Mesenchymal stem cell (in vitro differentiated cells and primary cell): ENCODE results near the gene MPRIP.
A peak's percentile ranks its signal among the peaks of the same experiment; 100 is the strongest.

Source experiments
- DNase-seq: peaks from one replicate; pipeline ENCODE4 v3.0.0-alpha.2; 2013
- H2AFZ ChIP-seq: one replicate; pipeline ENCODE4 v1.6.1; 2013; ENCODE audit warnings: low read depth, mild to moderate bottlenecking, control low read depth, inconsistent platforms, low read length, moderate library complexity
- H2AK5ac ChIP-seq: 2 replicates; pipeline ENCODE4 v1.6.1; 2013; ENCODE audit warnings: low read length, moderate library complexity, mild to moderate bottlenecking, inconsistent platforms; ENCODE audit not compliant: severe bottlenecking
- H2BK120ac ChIP-seq: one replicate; pipeline ENCODE4 v1.6.1; 2013; ENCODE audit warnings: low read depth, mild to moderate bottlenecking, inconsistent platforms, low read length, moderate library complexity
- H2BK12ac ChIP-seq, 2 experiments: one replicate each; pipeline ENCODE4 v1.6.1; 2013; ENCODE audit warnings: inconsistent platforms in 2 of 2, low read length in 2 of 2, mild to moderate bottlenecking in 2 of 2, moderate library complexity in 2 of 2, control low read depth in 1 of 2
- H2BK15ac ChIP-seq: one replicate; pipeline ENCODE4 v1.6.1; 2013; ENCODE audit warnings: mild to moderate bottlenecking, low read depth, inconsistent platforms; ENCODE audit not compliant: poor library complexity, severe bottlenecking
- H2BK5ac ChIP-seq: 2 replicates; pipeline ENCODE4 v1.6.1; 2013; ENCODE audit warnings: low read depth, mild to moderate bottlenecking, low read length, control low read depth, inconsistent platforms; ENCODE audit not compliant: poor library complexity, severe bottlenecking
- H3K14ac ChIP-seq, 2 experiments: one replicate each; pipeline ENCODE4 v1.6.1; 2013; ENCODE audit warnings: inconsistent platforms in 2 of 2, low read length in 2 of 2, control low read depth in 1 of 2, mild to moderate bottlenecking in 1 of 2, moderate library complexity in 1 of 2
- H3K18ac ChIP-seq, 2 experiments: one replicate each; pipeline ENCODE4 v1.6.1; 2013; ENCODE audit warnings: inconsistent platforms in 2 of 2, low read length in 2 of 2, control low read depth in 1 of 2, low read depth in 1 of 2, mild to moderate bottlenecking in 1 of 2
- H3K23ac ChIP-seq, 2 experiments: one replicate each; pipeline ENCODE4 v1.6.1; 2013; ENCODE audit warnings: inconsistent platforms in 2 of 2, low read length in 2 of 2, mild to moderate bottlenecking in 2 of 2, moderate library complexity in 2 of 2, control low read depth in 1 of 2
- H3K27ac ChIP-seq: 2 replicates; pipeline ENCODE4 v1.5.1; 2013; ENCODE audit warnings: mild to moderate bottlenecking, moderate library complexity, low read length, control low read depth, inconsistent platforms; ENCODE audit not compliant: poor library complexity, severe bottlenecking
- H3K27me3 ChIP-seq, 2 experiments: 2 replicates each; pipeline versions ENCODE4 v1.6.1 to v1.7.0; 2013; ENCODE audit warnings: low read length in 2 of 2, mild to moderate bottlenecking in 2 of 2, moderate library complexity in 2 of 2, control low read depth in 1 of 2, inconsistent platforms in 1 of 2; ENCODE audit not compliant: control insufficient read depth in 1 of 2, insufficient read depth in 1 of 2
- H3K36me3 ChIP-seq, 2 experiments: 2 replicates each; pipeline versions ENCODE4 v1.6.1 to v1.7.0; 2013; ENCODE audit warnings: low read length in 2 of 2, control low read depth in 1 of 2, inconsistent platforms in 1 of 2, low read depth in 1 of 2, mild to moderate bottlenecking in 1 of 2; ENCODE audit not compliant: insufficient read depth in 2 of 2, control insufficient read depth in 1 of 2
- H3K4ac ChIP-seq, 2 experiments: one replicate each; pipeline ENCODE4 v1.6.1; 2013; ENCODE audit warnings: inconsistent platforms in 2 of 2, low read length in 2 of 2, mild to moderate bottlenecking in 2 of 2, moderate library complexity in 2 of 2, control low read depth in 1 of 2, low read depth in 1 of 2
- H3K4me1 ChIP-seq: 2 replicates; pipeline ENCODE4 v1.6.1; 2013; ENCODE audit warnings: low read depth, low read length, control low read depth; ENCODE audit not compliant: control insufficient read depth, insufficient read depth
- H3K4me2 ChIP-seq: 2 replicates; pipeline ENCODE4 v1.6.1; 2013; ENCODE audit warnings: low read length, mild to moderate bottlenecking, inconsistent platforms; ENCODE audit not compliant: poor library complexity, severe bottlenecking
- H3K4me3 ChIP-seq, 2 experiments: 2 replicates each; pipeline versions ENCODE4 v1.5.1 to v1.7.0; 2013; ENCODE audit warnings: low read length in 2 of 2, mild to moderate bottlenecking in 2 of 2, control low read depth in 1 of 2, low read depth in 1 of 2; ENCODE audit not compliant: insufficient read depth in 1 of 2
- H3K79me1 ChIP-seq: replicated peaks from 2 replicates; pipeline ENCODE4 v1.6.1; 2013; ENCODE audit warnings: mild to moderate bottlenecking, control low read depth, low read length, inconsistent platforms; ENCODE audit not compliant: poor library complexity, severe bottlenecking
- H3K9ac ChIP-seq: 2 replicates; pipeline ENCODE4 v1.7.0; 2013; ENCODE audit warnings: mild to moderate bottlenecking, low read length, moderate library complexity
- H3K9me3 ChIP-seq: 2 replicates; pipeline ENCODE4 v1.7.0; 2013; ENCODE audit warnings: mild to moderate bottlenecking, low read length; ENCODE audit not compliant: control insufficient read depth
- H4K8ac ChIP-seq: one replicate; pipeline ENCODE4 v1.6.1; 2013; ENCODE audit warnings: inconsistent platforms, mild to moderate bottlenecking, low read length, moderate library complexity
- H4K91ac ChIP-seq: one replicate; pipeline ENCODE4 v1.6.1; 2013; ENCODE audit warnings: mild to moderate bottlenecking, low read length, inconsistent platforms
- WGBS: methylation state at CpG from one replicate; pipeline ENCODE4 v1.1.7; 2013; ENCODE audit warnings: mixed read lengths; 5-methylcytosine and 5-hydroxymethylcytosine counted together

MPRIP gene

GRCh38 chr17:17172001-17172939, 130.0 kb downstream of the MPRIP start:
- Histone ChIP-seq H2BK5ac (no peak overlapping the region), H3K27me3 (no peaks in the 10 kb centered on the region), H3K79me1 (peaks cover 26% of the 10 kb centered on the region), H4K8ac (no peak overlapping the region), H3K23ac (no peak overlapping the region), H3K4me3 (no peak overlapping the region), H3K4ac (no peak overlapping the region), H3K4me1 (peaks cover 3% of the 10 kb centered on the region), H3K9me3 (no peaks in the 10 kb centered on the region), H2BK15ac (no peak overlapping the region), H2AFZ (no peak overlapping the region), H4K91ac (peak overlapping the region; percentile 14), H2BK120ac (no peak overlapping the region), H2BK12ac (no peak overlapping the region), H3K14ac (no peak overlapping the region), H3K18ac (no peak overlapping the region), H3K9ac (no peak overlapping the region), H2AK5ac (no peak overlapping the region), H3K4me2 (no peak overlapping the region), H3K27ac (no peak overlapping the region), H3K36me3 (peaks cover 94% of the 10 kb centered on the region in 2 experiments)
- WGBS = 85% methylated on average over 26 of the region's 26 CpGs
- no peak for DNase-seq

- DNase-seq = no peak
- Histone ChIP-seq H3K4me2 (no peak overlapping the region), H3K4me1 (peaks cover 3% of the 10 kb centered on the region), H3K4me3 (no peak overlapping the region), H2BK5ac (no peak overlapping the region), H3K18ac (no peak overlapping the region), H2BK15ac (no peak overlapping the region), H2AFZ (no peak overlapping the region), H2AK5ac (no peak overlapping the region), H3K27ac (no peak overlapping the region), H3K9me3 (no peaks in the 10 kb centered on the region), H4K8ac (no peak overlapping the region), H4K91ac (no peak overlapping the region), H3K27me3 (no peaks in the 10 kb centered on the region), H2BK120ac (no peak overlapping the region), H3K9ac (no peak overlapping the region), H3K36me3 (peaks cover 92 to 94% of the 10 kb centered on the region in 2 experiments), H3K14ac (no peak overlapping the region), H3K79me1 (peaks cover 21% of the 10 kb centered on the region), H3K4ac (no peak overlapping the region), H2BK12ac (no peak overlapping the region), H3K23ac (no peak overlapping the region)
- 95% methylated on average over 9 of the region's 9 CpGs for WGBS
Observed at GRCh38 chr17:17172990-17173389, 130.7 kb downstream of the MPRIP start.

DNA sequence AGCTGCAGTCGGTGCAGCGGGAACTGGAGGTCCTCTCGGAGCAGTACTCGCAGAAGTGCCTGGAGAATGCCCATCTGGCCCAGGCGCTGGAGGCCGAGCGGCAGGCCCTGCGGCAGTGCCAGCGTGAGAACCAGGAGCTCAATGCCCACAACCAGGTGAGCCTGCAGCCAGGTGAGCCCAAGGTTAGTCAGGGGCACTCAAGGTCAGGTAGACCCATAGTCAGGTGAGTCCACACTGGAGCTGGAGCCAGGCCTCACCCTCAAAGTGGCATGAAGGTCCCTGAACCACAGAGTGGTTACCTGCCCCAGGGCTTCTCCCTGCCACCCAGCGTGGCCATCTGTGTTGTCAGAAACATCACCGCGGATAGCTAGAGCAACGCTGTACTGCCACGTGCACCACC, 131.7 kb downstream of the MPRIP start:
- Histone ChIP-seq H3K27me3 (no peaks in the 10 kb centered on the region), H2AFZ (no peak overlapping the region), H3K14ac (no peak overlapping the region), H2AK5ac (no peak overlapping the region), H3K9ac (no peak overlapping the region), H3K4me3 (no peak overlapping the region), H2BK5ac (no peak overlapping the region), H4K8ac (no peak overlapping the region), H4K91ac (no peak overlapping the region), H3K79me1 (peaks cover 13% of the 10 kb centered on the region), H3K4me1 (peaks cover 3% of the 10 kb centered on the region), H3K23ac (no peak overlapping the region), H2BK120ac (no peak overlapping the region), H3K27ac (no peak overlapping the region), H3K18ac (no peak overlapping the region), H2BK15ac (no peak overlapping the region), H2BK12ac (no peak overlapping the region), H3K36me3 (peaks cover 91 to 94% of the 10 kb centered on the region in 2 experiments), H3K4ac (no peak overlapping the region), H3K4me2 (no peak overlapping the region), H3K9me3 (no peaks in the 10 kb centered on the region)
- WGBS = 96% methylated on average over 14 of the region's 14 CpGs
- no peak for DNase-seq

- Histone ChIP-seq H3K14ac (no peak overlapping the region), H3K4me3 (no peak overlapping the region), H3K4me1 (peaks cover under 1% of the 10 kb centered on the region), H3K23ac (no peak overlapping the region), H3K79me1 (peaks cover 6% of the 10 kb centered on the region), H3K9me3 (no peaks in the 10 kb centered on the region), H2BK5ac (no peak overlapping the region), H2BK120ac (no peak overlapping the region), H3K27ac (no peak overlapping the region), H3K4ac (no peak overlapping the region), H2AFZ (no peak overlapping the region), H2AK5ac (no peak overlapping the region), H2BK15ac (no peak overlapping the region), H3K36me3 (peaks cover 91 to 93% of the 10 kb centered on the region in 2 experiments), H2BK12ac (no peak overlapping the region), H3K18ac (no peak overlapping the region), H3K9ac (no peak overlapping the region), H3K27me3 (no peaks in the 10 kb centered on the region), H3K4me2 (no peak overlapping the region), H4K91ac (no peak overlapping the region), H4K8ac (no peak overlapping the region)
- no peak for DNase-seq
- WGBS = 95% methylated on average over 6 of the region's 8 CpGs
Observed at GRCh38 chr17:17175340-17175739, 133.1 kb downstream of the MPRIP start.
